K562 (cell line): ENCODE results near the gene ANAPC5. TPM values are rescaled to one million over a fixed set of nuclear protein-coding genes. Genes with fewer than 3 reads are reported as not detected.

ENCODE experiments used
- HDAC6 ChIP-seq: IDR thresholded peaks from 2 replicates; pipeline ENCODE4 v1.6.1; 2012; ENCODE audit warnings: low read depth, mild to moderate bottlenecking, control low read depth, inconsistent platforms, low read length, moderate library complexity
- PCBP2 ChIP-seq: fragments of 200-400 bp; formaldehyde crosslinking; IDR thresholded peaks from 2 replicates; pipeline ENCODE4 v1.6.1; 2018; ENCODE audit warnings: low read length, low read depth, mild to moderate bottlenecking, moderate library complexity; ENCODE audit not compliant: poor library complexity, severe bottlenecking
- ZBTB11 ChIP-seq, 3 experiments: fragments of 200-800 bp in 1 of 3; fragments of 250-450 bp in 1 of 3; fragments of 450-650 bp in 1 of 3; sonication (Bioruptor Pico) in 1 of 3; sonication (Bioruptor generic) in 1 of 3; formaldehyde crosslinking in 1 of 3; IDR thresholded peaks; 2 replicates each; pipeline versions ENCODE4 v1.6.1 to v1.8.0; 2016 to 2022; ENCODE audit warnings: mild to moderate bottlenecking in 2 of 3, missing genetic modification characterization in 2 of 3, missing compliant biosample characterization in 1 of 3, moderate library complexity in 1 of 3
- polyA plus RNA-seq, 8 experiments: library from polyadenylated mRNA; depleted of rRNA in 4 of 8; stranded (reverse) in 5 of 8; unstranded in 3 of 8; fragments of >200 nt; fragmentation: Nextera tagmentation in 2 of 8; fragmentation: Illumina TruSeq in 1 of 8; extraction: Ambion mirVana in 2 of 8; extraction: Trizol in 1 of 8; gene quantifications; 2 replicates each; pipeline versions ENCODE4 v1.2.1 to v1.2.3, GENCODE V29; 2011 to 2014; ENCODE audit warnings: inconsistent platforms in 1 of 8, missing spikeins in 1 of 8
- total RNA-seq, 7 experiments: library from RNA; depleted of rRNA in 6 of 7; stranded (reverse); fragments of >200 nt in 6 of 7; fragmentation: Illumina TruSeq in 2 of 7; extraction: Trizol in 2 of 7; gene quantifications; 2 replicates each; pipeline versions ENCODE4 v1.2.1 to v1.2.3, GENCODE V29; 2011 to 2021; ENCODE audit warnings: low replicate concordance in 1 of 7
- TF ChIP-seq, protein P1 (sequence below): fragments of 450-650 bp; IDR thresholded peaks from 2 replicates; pipeline ENCODE4 v1.6.1; 2018; ENCODE audit not compliant: partially characterized antibody

Gene ANAPC5
- total and polyA plus RNA-seq, 9 of the 15 experiments (the other 6 are each of a cell fraction or from before 2014, with no cell fraction given) = 136 to 315 (median 197) TPM

DNA sequence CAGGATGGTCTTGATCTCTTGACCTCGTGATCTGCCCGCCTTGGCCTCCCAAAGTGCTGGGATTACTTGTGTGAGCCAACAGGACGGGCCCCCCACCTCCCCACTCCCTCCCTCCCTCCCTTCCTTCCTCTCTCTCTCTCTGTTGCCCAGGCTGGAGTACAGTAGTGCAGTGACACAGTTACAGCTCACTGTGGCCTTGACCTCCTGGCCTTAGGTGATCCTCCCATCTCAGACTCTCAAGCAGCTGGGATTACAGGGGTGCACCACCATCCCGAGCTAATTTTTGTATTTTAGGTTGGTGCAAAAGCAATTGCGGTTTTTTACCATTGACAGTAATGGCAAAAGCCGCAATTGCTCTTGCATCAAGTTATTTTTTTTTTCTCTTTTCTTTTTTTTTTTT, 19.2 kb upstream of the ANAPC5 start (continued):
- TF ChIP-seq, protein P1, sequence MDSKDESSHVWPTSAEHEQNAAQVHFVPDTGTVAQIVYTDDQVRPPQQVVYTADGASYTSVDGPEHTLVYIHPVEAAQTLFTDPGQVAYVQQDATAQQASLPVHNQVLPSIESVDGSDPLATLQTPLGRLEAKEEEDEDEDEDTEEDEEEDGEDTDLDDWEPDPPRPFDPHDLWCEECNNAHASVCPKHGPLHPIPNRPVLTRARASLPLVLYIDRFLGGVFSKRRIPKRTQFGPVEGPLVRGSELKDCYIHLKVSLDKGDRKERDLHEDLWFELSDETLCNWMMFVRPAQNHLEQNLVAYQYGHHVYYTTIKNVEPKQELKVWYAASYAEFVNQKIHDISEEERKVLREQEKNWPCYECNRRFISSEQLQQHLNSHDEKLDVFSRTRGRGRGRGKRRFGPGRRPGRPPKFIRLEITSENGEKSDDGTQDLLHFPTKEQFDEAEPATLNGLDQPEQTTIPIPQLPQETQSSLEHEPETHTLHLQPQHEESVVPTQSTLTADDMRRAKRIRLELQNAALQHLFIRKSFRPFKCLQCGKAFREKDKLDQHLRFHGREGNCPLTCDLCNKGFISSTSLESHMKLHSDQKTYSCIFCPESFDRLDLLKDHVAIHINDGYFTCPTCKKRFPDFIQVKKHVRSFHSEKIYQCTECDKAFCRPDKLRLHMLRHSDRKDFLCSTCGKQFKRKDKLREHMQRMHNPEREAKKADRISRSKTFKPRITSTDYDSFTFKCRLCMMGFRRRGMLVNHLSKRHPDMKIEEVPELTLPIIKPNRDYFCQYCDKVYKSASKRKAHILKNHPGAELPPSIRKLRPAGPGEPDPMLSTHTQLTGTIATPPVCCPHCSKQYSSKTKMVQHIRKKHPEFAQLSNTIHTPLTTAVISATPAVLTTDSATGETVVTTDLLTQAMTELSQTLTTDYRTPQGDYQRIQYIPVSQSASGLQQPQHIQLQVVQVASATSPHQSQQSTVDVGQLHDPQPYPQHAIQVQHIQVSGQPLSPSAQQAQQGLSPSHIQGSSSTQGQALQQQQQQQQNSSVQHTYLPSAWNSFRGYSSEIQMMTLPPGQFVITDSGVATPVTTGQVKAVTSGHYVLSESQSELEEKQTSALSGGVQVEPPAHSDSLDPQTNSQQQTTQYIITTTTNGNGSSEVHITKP = no peak
- TF ChIP-seq ZBTB11 (CRISPR knock-in tag; IDR thresholded peaks at IDR 0.05) (no peak), PCBP2 (no peak), HDAC6 (no peak)
- TF ChIP-seq, all 486 proteins: peak for 0
